OCI-LY1 (cell line): ENCODE measurements around the gene PHLDB2.

Experiments
- H2AFZ ChIP-seq: fragments of 200-600 bp; sonication (generic), shearing (Covaris generic); 2 replicates; pipeline ENCODE4 v1.6.0; 2014; ENCODE audit warnings: antibody characterized with exemption, mild to moderate bottlenecking, low read length
- H3F3A ChIP-seq: fragments of 200-600 bp; sonication (generic), shearing (Covaris generic); 2 replicates; pipeline ENCODE4 v1.6.0; 2014; ENCODE audit warnings: mild to moderate bottlenecking, antibody characterized with exemption, low read length, moderate library complexity; ENCODE audit not compliant: insufficient read depth
- H3K27ac ChIP-seq: fragments of 200-600 bp; sonication (generic); 2 replicates; pipeline ENCODE4 v1.5.1; 2014; ENCODE audit warnings: low read length, mixed run types, mild to moderate bottlenecking, low read depth; ENCODE audit not compliant: poor library complexity, severe bottlenecking
- H3K27me3 ChIP-seq: fragments of 200-600 bp; sonication (generic); 2 replicates; pipeline ENCODE4 v1.6.0; 2014; ENCODE audit warnings: antibody characterized with exemption, mild to moderate bottlenecking, low read length, moderate library complexity; ENCODE audit not compliant: insufficient read depth
- H3K36me3 ChIP-seq: fragments of 200-600 bp; sonication (generic); 2 replicates; pipeline ENCODE4 v1.6.1; 2014; ENCODE audit warnings: mild to moderate bottlenecking, antibody characterized with exemption, low read length, moderate library complexity, mixed read lengths; ENCODE audit not compliant: insufficient read depth
- H3K4me1 ChIP-seq: fragments of 200-600 bp; sonication (generic); 2 replicates; pipeline ENCODE4 v1.5.1; 2014; ENCODE audit warnings: mild to moderate bottlenecking, low read length, moderate library complexity; ENCODE audit not compliant: insufficient read depth, severe bottlenecking
- H3K4me2 ChIP-seq: fragments of 200-600 bp; sonication (generic), shearing (Covaris generic); 2 replicates; pipeline ENCODE4 v1.6.1; 2014; ENCODE audit warnings: low read length
- H3K4me3 ChIP-seq: fragments of 200-600 bp; sonication (generic); 2 replicates; pipeline ENCODE4 v1.5.1; 2014; ENCODE audit warnings: low read length, low read depth, mild to moderate bottlenecking, mixed read lengths; ENCODE audit not compliant: poor library complexity, severe bottlenecking
- H3K79me2 ChIP-seq: fragments of 200-600 bp; shearing (Covaris generic); 2 replicates; pipeline ENCODE4 v1.6.1; 2016; ENCODE audit warnings: mixed run types, low read length, mixed read lengths; ENCODE audit not compliant: insufficient read depth
- H3K9ac ChIP-seq: fragments of 200-600 bp; sonication (generic), shearing (Covaris generic); 2 replicates; pipeline ENCODE4 v1.6.1; 2014; ENCODE audit warnings: mild to moderate bottlenecking, low read length, mixed read lengths
- H3K9me2 ChIP-seq: fragments of 200-600 bp; sonication (generic), shearing (Covaris generic); 2 replicates; pipeline ENCODE4 v1.6.1; 2014; ENCODE audit warnings: low read depth, mild to moderate bottlenecking, low read length, mixed read lengths
- H3K9me3 ChIP-seq: fragments of 200-600 bp; shearing (Covaris generic); 2 replicates; pipeline ENCODE4 v1.6.1; 2014; ENCODE audit warnings: low read length, mixed read lengths
- H4K20me1 ChIP-seq: fragments of 200-600 bp; sonication (generic), shearing (Covaris generic); 2 replicates; pipeline ENCODE4 v1.6.0; 2016; ENCODE audit warnings: mild to moderate bottlenecking, low read length; ENCODE audit not compliant: insufficient read depth
- CTCF ChIP-seq: fragments of 200-600 bp; sonication (generic), shearing (Covaris generic); IDR thresholded peaks from 2 replicates; pipeline ENCODE4 v1.5.1; 2017; ENCODE audit warnings: mild to moderate bottlenecking, antibody characterized with exemption, low read length, moderate library complexity, mixed read lengths
- EZH2 ChIP-seq: fragments of 200-600 bp; sonication (generic), shearing (Covaris generic); IDR thresholded peaks from 2 replicates; pipeline ENCODE4 v1.8.0; 2017; ENCODE audit warnings: borderline replicate concordance, mixed run types, mild to moderate bottlenecking, antibody characterized with exemption, low read length, moderate library complexity, mixed read lengths

PHLDB2 gene

DNA sequence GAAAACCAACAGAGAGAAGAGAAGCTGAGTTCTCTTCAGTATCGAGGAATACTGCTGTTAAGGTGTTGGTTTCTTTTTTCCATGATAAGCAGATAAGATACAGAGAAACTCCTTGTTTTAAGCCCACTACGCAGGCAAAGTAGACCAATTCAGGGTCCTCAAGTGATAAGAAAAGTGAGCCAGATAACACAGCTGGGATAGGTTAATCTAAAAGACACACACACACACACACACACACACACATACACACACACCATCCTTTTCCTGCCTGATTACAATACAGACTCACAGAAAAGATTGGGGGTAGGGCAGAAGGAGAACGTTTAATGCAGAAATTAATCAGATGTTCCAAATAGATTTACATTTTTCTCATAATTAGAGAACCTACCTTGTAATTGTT is 6.5 kb upstream of the PHLDB2 start:
- H3K4me1 ChIP-seq, result no peaks in the 10 kb centered on the region
- H3K27me3 ChIP-seq, result no peaks in the 10 kb centered on the region
- H3K27ac ChIP-seq, result no peak overlapping the region

DNA sequence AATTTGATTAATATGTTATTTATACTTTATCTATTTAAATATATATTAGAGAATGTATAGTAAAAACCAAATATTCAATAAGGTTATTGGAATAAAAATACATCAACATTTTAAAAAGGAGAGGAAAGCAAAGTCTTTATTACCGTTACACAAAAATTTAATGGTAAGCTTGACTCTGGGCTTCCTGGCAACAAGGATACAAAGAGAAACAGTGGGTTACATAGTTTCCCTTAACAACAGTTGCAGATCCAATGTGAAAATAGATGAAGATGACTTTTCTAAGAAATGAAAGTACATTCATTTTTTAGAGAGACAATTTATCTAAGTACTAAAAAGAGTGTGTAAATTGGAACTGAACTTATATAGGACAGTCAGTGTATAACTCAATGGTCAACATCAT is 6.0 kb upstream of the PHLDB2 start:
- H3K79me2 ChIP-seq, result no peaks in the 10 kb centered on the region
- H2AFZ ChIP-seq, result no peak overlapping the region
- H3F3A ChIP-seq, result no peaks in the 10 kb centered on the region
- H4K20me1 ChIP-seq, result no peaks in the 10 kb centered on the region
- no peak overlapping the region for H3K9ac ChIP-seq
- no peaks in the 10 kb centered on the region for H3K36me3 ChIP-seq
- no peak overlapping the region for H3K4me3 ChIP-seq
- no peaks in the 10 kb centered on the region for H3K9me3 ChIP-seq
- H3K27me3 ChIP-seq, result no peaks in the 10 kb centered on the region
- no peaks in the 10 kb centered on the region for H3K9me2 ChIP-seq
- H3K4me2 ChIP-seq, result no peak overlapping the region
- no peak for TF ChIP-seq CTCF
- H3K27ac ChIP-seq, result no peak overlapping the region
- H3K4me1 ChIP-seq, result no peaks in the 10 kb centered on the region

More for the DNA sequence above, 6.5 kb upstream of the PHLDB2 start:
- TF ChIP-seq CTCF (no peak), EZH2 (no peak)
- Histone ChIP-seq H4K20me1 (no peaks in the 10 kb centered on the region), H3F3A (no peaks in the 10 kb centered on the region), H3K9me3 (no peaks in the 10 kb centered on the region), H3K4me2 (no peak overlapping the region), H3K79me2 (no peaks in the 10 kb centered on the region), H3K9me2 (no peaks in the 10 kb centered on the region), H3K36me3 (no peaks in the 10 kb centered on the region), H3K9ac (no peak overlapping the region), H2AFZ (no peak overlapping the region), H3K4me3 (no peak overlapping the region)

- Histone ChIP-seq H3K9ac (no peak overlapping the region), H3K36me3 (no peaks in the 10 kb centered on the region), H3K4me2 (no peak overlapping the region), H3F3A (no peaks in the 10 kb centered on the region), H3K9me3 (no peaks in the 10 kb centered on the region), H3K9me2 (no peaks in the 10 kb centered on the region), H3K27me3 (no peaks in the 10 kb centered on the region), H3K4me3 (no peak overlapping the region), H3K4me1 (peaks cover 2% of the 10 kb centered on the region), H4K20me1 (no peaks in the 10 kb centered on the region), H3K27ac (no peak overlapping the region), H2AFZ (no peak overlapping the region), H3K79me2 (no peaks in the 10 kb centered on the region)
- TF ChIP-seq CTCF (no peak), EZH2 (no peak)
Measured at GRCh38 chr3:111854990-111855389, 4.1 kb upstream of the PHLDB2 start.
